ENCODE results near the gene AIG1.
A peak's percentile ranks its signal among the peaks of the same experiment; 100 is the strongest.

The AIG1 gene

DNA sequence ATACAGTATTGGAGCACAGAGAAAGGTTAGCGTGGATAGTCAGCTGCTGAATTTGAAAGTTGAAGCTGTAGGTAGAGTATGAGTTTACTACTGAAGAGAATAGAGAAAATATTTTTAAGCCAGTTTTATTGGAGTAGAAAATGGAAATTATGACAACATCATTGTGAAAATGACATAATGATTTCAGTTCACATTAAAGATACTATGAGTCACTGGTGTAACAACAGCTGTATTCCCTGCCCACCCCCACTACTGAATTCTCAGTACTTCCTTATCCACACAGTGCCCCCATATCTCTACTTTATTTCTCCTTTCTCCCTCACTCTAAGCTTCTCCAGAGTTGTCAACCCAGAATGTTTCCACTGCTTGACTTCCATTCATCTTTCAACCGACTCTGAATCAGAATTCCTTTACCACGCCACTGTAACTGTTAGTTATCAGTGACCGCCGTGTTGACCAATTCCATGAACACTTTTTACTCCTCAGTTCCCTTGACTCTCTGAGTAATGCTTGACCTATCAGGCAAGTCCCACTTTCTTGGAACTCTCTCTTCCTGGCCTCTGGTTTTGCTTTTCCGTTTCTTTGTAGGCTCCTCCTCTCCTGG is 139.6 kb downstream of the AIG1 start:
- DNase-seq, result no peak

DNA sequence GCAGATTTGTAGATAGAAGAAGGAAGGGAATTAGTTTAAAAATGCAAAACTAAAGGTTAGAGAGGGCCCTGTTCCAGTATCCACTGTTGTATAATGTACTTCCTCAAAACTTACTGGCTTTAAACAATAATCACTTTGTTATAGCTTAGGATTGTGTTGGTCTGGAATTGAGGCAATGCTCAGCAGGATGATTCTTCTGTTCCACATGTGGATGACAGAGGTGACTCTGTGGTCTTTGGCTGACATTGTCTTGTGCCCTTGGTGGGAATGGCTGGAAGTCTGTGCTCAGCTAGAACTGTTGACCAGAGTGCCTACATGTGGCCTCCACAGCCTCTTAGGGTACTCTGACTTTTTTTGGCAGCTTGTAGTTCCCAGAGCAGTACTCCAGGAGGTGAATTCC is 143.4 kb downstream of the AIG1 start:
- no peak for DNase-seq

DNA sequence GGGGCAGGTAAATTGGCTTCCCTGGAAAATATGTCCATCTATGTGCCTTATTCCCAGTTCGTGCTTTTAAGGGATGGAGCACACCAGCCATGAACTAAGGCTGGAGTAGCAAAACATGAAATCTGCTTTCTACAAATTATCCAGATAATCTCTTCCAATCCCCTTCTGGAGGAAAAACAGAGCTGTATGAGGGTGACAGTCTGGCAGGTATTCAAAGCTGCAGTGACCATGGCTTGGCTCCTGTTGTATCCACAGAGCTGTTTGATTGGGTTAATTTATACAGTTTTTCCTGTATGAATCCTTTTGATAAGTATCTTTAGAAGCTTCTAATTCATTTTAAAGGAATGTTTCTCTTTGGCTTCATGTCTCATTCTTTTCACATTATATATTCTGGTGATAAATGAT is 144.4 kb downstream of the AIG1 start:
- no peak for DNase-seq

DNA sequence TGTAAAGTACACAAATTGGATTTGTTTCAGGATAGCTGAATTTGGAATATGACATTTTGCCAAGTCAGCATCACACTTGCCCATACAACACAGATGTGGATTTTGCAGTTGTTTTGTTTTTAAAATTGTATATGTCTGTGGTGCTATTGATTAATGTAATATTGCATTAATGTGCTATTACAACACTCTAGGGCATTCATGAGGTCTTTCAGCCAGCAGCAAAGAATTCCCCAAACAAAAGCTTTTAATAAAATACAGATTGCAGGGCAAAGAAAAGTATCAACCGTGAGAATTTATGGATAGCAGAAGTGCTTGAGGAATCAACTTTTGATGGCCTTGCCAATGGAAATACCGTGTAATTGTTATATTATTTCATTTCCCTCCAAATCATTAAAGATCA is 144.9 kb downstream of the AIG1 start:
- DNase-seq, result no peak

DNA sequence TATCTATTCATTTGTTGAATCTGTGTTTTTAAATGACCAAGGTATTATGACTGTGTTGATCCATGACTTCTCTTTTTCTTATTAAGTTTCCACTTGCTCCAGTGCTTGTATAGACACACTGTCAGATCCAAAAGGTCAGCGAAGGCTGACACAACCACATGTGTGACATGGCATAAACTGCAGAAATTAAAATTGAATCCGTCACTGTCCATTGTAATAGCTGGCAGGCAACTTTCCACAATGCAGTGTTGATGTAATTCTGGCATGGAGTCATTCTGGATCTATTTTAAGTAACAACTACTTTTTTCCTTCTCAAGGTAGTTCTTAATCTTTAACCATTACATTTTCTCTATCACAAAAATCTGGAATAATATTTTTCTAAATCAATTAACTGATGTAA is 145.3 kb downstream of the AIG1 start:
- DNase-seq, result peak; percentile 52

DNA sequence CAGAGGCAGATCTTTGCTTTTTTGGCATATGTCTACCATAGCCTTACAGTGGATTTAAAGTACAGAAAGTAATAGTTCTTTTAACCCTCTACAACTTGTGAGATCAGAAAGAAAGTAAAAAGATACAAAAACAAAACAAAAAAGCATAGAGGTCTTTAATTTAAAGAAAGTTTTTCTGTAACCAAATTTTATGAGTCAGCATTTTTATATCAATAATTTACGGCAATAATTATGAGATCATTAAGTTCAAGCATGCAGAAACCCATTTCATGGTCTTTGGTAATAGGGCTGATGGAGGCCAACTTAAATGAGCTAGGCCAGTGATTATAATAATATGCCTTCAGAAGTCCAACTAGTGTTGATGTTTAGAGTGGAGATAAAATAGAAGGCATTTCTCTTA is 145.9 kb downstream of the AIG1 start:
- DNase-seq, result no peak

DNA sequence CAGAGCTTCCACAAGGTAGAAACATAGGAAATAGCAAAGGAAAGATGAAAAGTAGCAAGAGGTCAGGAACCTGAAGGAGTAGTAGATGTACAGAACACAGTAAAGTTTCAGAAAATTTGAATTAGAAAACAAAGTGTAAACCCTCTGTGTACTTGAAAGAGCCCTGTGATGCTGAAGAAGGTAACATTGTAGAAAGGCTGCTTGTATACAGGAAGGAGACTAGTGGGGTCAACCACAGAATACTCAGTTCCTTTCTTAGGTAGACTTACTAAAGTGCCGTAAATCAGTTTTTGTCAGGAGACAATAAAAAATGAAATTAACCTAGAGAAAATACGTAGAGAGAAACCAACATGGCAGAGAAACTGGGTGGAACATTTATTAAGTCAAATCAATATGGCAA is 149.7 kb downstream of the AIG1 start:
- DNase-seq, result no peak

DNA sequence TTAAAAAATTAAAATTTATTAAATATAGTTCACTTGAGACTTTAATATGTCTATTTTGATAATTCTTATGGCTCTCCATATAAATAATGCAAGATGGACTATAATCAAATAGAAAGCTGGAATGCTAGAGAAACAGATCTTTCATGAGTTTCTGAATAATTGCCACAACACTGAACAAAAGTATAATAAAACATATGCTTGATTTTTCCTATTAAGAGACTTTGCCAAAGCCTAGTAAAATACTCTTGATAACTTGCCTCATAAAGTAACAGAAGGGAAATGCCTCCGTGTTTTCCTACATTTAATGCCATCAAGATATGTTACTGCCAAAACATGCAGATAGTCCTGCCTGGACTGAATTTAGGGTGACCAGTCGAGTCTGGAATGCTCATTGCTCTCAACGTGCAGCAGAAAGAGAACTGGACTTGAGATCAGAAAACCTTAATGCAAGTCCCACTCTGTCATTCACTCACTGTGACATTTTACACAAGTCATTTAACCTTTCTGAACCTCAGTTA is 153.2 kb downstream of the AIG1 start:
- no peak for DNase-seq

DNA sequence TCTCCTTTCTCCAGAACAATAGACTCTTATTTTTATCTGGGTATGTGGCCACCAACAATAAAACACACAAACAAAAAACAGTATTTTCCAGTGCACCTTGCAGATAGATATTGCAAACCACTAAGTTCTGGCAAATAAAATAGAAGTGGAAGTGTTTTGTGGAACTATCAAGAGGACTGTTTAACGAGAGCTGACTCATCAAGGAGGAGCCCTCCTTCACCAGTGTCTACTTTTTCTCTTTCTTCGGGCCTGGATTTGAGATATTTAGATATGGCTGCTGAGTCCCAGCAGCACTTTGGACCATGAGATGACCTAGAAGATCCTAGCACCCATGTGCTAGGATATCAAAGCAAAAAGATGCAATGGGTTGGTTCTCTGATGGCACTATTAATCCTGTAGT is 154.7 kb downstream of the AIG1 start:
- no peak for DNase-seq

DNA sequence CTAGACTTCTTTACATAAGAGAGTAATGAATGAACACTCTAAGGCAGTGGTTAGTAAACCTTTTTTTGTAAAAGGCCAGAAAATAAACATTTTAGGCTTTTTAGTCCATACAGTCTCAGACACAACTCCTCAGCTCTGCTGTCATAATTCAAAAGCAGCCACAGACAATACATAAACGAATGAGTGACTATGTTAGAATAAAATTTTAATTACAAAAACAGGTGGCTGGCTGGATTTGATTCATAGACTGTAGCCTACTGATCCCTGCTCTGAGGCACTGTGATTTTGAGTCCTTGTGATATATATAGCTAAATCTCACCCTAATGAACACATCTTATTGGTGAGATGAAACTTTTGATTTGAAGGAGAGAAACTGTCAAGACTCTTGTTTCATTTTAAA is 155.1 kb downstream of the AIG1 start:
- no peak for DNase-seq

DNA sequence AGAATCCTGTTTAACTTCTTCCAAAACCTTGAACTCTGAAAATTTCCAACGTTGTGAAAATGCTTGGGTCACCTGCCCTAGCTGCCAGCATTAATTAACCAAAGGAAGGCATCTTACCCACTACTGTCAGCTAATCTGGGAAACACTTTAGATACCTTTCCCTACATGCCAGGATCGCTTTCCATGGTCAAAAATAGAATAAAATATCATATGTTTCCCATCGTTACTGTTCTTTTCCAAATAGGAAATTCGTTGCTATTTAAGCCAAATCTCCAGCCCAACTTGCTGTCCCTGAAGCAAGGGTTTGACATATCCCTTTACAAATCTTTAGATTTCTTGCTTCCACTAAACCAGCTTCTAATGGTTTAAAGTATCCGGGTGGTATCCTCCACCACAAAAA is 157.5 kb downstream of the AIG1 start:
- DNase-seq, result no peak

DNA sequence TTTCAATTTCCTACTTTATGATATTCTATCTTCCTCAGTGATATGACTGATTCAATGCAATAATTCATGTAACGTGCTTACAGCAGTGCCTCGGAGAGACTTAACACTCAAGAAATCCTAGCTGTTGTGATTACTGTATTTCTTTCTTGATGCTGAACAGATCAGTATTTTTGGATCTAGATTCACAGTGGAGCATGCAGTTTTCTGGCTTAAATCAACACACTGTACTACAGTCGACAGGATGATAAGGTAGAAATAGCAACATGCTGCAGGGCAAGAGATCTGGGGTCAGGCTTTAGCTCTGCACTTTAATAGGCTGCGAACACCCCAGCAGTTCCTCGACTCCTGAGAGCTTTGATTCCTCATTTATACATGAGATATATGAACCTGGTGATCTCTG is 161.0 kb downstream of the AIG1 start:
- DNase-seq, result no peak

DNA sequence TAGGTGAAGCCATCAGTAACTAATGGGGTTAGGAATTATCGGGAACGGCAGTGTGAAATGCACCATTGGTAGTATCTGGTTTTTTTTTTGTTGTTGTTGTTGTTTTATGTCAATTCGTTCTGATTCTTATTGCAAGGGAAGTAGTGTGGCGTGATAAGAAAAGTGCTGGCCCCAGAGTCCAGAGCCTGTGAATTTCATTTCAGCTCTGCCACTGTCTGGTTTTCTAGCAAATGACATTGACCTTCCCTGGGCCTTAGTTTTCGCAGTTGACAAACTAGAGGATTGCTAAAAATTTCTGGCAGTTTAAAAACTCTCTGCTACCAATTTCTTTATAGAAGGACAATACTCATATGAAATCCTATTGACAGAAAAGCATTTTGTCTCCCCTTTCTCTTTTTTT is 161.6 kb downstream of the AIG1 start:
- DNase-seq, result no peak

DNA sequence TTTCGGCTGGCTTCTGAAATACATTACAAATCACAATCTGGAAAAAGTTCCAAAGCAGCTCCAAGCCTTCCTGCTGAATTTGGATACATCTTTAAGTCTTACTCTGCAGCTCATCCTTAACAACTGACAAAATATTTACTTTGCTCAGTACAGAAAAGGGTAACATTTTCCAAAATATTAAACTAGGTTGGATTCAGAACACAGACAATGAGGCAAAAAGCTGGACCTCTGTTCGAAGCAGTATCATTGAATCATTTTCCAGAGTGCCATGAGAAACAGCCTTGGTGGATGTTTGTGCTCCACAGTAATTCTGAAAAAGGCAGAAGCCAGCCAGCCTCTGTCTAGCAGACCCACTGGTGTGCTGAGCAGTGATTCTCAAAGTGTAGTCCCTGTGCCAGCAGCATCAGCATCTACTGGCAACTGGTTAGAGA is 162.1 kb downstream of the AIG1 start:
- DNase-seq, result no peak

DNA sequence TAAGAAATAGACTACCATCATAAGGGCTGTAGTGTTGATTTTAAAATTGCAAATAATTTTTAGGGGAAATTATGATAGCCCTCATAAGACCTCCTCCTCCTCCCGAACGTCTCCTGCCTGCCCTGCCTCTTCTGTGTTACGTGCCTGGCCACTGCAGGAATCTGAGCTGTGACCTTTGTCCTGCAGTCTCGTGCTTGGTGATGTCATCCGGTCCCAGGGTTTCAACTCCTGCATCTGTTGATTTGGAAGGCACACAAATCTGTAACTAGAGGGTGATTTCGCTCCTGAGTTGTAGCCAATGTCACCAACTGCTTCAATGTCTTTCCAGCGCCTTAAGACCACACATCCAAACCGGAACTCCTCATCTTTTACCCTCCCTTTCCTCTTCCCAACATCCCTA is 163.2 kb downstream of the AIG1 start:
- no peak for DNase-seq

DNA sequence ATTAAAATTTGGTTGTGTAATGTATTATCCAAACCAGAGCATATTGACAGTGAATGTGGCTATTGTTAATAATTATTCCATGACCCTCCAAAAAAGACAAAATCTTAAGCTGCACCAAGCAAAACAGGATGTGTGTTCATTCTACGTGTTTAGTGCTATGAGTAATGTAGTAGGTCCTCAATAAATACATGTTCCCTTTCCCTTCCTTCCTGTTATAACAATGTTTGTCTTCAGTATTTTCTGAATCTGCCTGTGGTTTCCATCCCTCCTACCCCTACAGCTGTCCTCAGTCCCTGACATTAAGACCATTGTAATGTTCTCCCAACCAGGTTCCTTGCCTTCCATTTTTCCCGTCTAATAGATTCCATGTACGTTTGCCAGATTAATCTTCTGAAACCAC is 163.8 kb downstream of the AIG1 start:
- DNase-seq, result no peak

DNA sequence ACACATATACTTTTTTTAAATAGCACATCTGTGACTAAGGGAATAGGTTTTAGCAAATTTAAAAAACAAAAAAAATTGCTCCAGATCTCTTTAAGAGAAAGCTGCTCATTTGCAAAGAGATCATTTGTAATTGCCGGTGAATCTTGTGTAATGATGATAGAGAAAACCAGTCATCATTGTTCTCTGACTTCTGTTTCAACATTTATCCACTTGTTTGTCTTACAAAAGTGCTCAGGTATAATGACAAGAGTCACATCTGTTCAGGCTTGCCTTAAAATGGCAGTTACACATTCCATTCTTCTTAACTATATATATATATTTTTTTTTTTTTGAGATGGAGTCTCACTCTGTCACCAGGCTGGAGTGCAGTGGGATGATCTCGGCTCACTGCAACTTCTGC is 165.2 kb downstream of the AIG1 start:
- no peak for DNase-seq

DNA sequence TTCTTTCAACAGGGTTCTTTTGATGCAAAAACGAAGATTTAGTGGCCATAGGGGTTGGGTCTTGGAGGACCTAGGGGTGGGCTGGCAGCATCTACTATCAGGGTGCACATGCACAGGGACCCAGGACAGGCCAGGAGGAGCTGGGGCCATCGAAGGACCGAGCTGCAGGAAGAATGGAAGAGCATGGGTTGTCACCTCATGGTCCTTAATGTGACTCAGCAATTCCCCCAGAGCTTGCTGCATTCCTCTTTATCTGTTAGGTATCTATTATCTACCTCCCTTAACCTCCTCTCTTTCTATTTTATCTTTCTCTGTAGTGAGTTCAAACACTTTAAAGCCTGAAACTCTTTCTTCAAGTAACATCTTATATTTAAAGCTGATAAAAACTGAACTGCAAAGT is 167.0 kb downstream of the AIG1 start:
- DNase-seq, result no peak

DNA sequence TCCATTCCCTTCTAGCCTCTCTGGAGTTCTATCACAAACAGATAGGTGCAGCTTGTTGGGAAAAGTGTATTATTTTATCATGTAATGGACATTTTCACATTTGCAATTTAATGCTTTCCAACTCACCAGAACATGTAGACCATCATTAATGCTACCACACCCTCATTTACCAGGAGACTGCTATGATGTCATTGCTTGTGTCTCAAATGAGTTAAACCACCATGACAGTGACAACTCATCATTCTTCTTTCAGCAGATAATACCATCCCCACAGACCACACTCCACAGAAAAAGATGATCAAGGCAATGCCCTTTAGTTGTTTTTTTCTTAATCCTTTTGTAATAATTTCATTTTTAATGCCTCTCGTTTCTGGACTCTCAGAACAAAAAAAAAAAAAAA is 168.7 kb downstream of the AIG1 start:
- no peak for DNase-seq

DNA sequence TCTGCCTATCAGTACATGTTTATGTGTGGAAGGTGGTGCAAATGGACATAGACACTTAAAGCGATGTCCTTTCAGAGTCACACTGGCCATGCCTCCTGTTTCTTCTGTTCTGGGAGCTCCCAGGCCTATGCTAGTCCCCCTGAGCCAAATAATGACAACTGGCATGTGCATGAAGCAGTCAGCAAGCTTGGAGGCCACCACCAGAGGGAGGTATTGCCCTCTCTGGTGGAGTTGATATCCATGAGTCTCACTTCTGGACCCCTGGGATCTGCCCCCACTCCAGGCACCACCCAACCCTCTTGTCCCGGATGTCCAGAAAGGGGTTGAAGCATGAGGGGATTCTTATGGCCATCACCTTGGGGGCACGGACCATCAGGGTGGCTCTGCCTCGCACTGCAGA is 172.2 kb downstream of the AIG1 start:
- DNase-seq, result peak; percentile 32

DNA sequence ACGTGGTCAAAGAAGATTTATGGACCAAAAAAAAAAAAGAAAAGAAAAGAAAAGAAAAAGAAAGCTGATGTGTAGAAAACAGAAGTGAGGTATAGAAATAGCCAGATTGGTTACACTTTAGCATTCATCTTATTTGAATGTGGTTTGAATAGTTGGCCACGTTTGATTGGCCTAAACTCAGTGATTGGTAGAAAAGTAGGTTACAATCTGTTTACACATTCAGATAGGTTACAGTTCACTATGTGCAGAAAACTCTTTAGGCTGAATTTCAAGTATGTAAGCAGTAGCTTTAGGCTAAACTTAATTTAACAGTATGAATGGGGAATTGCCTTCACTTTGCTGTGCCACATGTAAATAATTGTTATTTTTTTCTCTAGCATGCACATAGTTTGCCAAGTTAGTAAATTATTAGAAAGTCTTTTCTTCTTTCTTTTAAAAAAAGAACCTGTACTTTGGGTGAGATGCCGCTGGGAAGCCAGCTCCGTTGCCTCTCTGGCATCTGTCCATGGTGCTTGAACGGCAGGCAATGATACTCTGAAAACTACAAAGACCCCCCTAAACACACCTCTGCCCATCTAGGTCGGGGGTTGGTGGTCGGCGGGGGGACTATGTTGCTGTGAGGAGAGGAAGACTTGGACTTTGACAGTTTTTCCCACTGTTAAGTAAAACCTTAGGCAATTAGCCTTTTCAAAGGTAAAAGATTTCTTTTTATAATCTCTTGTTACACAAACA is 173.0 kb downstream of the AIG1 start:
- DNase-seq, result peak; percentile 7

DNA sequence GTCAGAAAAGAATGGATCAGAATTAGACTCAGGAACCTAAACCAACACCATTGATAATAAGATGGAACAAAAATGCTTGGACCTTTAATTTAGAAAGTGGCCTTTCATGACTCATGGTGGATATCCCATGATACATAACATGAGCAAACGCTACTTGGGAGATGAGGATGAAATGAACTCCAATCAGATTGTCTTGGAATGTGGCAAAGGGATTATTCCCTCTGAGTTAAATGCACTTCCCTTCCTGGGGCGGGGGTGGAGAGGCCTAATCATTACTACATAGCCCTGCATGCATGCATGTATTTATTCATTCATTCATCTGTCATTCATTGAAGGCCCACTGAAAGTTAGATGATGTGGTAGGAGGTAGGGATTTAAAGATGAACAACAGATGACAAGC is 174.0 kb downstream of the AIG1 start:
- peak; percentile 52 for DNase-seq

DNA sequence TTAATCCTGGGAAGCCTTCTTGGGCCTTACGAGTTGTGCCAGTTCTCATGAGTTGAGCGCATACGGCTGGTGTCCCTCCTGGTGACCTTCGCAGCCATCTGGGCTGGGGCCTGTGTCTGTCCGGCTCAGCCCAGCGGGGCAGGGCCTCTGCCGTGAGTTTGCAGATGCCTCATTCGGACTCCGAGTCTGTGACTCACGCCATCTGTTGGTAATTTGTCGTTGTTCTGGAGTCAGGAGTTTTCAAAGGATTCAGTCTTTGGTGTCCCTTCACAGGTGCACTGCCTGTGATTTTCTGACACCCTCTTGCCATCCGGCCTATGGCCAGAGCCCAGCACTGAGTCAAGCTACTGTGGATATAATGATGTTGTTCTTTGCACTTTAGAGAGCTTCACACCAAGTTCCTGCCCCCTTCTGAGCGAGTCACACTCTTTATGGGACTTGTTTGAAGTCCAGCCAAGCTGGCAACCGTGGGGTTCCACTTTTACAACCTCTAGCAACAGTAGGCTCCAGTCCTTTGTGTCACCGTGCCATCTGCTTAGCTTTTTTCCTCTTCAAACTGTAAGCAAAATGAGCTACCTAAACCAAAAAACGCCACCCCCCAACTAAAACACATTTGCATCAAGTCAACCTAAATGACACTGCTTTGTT is 175.6 kb downstream of the AIG1 start:
- peak; percentile 51 for DNase-seq

DNA sequence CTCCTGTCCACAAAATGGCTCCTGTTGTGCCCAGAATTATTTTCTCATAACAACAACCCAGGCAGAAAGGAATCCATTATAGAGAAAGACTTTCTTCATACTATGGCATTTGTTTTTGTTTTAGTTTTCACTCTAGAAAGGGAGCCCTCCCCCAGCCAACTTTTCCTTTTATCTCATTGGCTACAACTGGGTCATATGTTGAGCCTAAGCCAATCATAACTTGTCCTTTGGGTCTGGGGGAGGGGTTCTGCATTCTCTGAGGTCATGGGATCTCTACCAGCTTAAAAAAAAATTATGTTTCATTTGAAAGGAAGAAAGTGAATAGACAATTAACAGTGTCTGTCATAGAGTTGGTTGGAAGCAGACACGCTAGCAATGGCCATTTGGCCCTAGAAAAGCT is 177.6 kb downstream of the AIG1 start:
- no peak for DNase-seq

Measured in fibroblast of skin of right biceps (primary cell).